Adipose tissue (tissue), 3 donors: ENCODE data around the gene IGFBPL1. TPM values are rescaled to one million over a fixed set of nuclear protein-coding genes. Genes with fewer than 3 reads are reported as not detected.
"Not testable (repeated sequence)": the region's sequence is repeated elsewhere in the genome, so short reads cannot be mapped to it uniquely, and the experiment has no call there.

Experiments used
- H3K27ac ChIP-seq: one replicate; pipeline ENCODE4 v1.5.1; 2013; ENCODE audit warnings: low read depth, low read length
- WGBS, 3 donors: extraction: QIAGEN DNeasy Blood & Tissue Kit; methylation state at CpG; one replicate each; pipeline ENCODE4 v1.1.7; 2013; 5-methylcytosine and 5-hydroxymethylcytosine counted together
- polyA plus RNA-seq, 3 donors: library from polyadenylated mRNA; stranded (reverse); fragments of 200-250 nt; gene quantifications; one replicate each; pipeline ENCODE4 v1.2.3, GENCODE V29; 2013
- donor health status: healthy with polysubstance abuse.
- donor health status: Bipolar disorder and iron deficiency.
- donor health status: healthy.

The IGFBPL1 gene
- polyA plus RNA-seq, 3 donors = 0.13 to 0.30 TPM; not detected in 1

DNA sequence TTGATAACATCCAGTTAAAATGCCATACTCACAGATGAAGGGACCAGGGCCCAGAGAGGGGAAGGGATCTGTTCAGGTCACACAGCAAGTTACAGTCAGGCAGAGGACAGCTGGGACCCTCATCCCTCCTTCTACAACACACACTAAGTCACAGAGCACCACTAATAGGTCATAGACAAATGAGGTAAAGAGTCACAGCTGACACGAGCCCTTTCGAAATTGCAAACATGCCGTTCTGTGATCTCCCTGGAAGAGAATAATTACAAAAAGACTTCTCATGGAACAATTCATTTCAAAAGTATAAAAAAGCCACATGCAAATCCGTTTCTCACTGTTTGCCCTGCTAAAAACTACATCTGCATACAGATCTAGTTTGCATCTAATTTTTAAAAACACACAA is 15.5 kb downstream of the IGFBPL1 start:
- 43 to 57% (median 47%) methylated on average over 4 of the region's 4 CpGs for WGBS, 3 donors
- H3K27ac ChIP-seq = no peak overlapping the region

GRCh38 chr9:38406476-38407186 is 17.6 kb downstream of the IGFBPL1 start:
- WGBS, 3 donors = 76 to 88% (median 81%) methylated on average over 9 of the region's 9 CpGs

DNA sequence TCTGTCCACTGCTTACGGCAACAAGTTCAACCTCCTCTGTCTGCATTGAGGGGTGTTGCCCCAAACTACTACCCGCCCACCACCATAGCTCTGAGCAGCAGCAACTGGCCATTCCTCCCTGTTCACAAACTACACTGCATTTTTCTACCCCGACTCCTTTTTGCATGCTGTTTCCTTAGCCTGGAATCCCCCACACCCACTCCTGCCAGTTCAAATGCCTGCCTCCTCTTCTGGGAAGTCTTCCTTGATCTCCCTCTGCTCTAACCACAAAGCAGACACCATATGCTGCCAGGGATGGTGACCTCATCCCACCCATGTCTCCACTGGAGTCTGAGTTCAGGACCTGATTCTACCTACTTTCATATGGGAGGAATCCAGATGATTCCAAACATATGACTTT is 18.5 kb downstream of the IGFBPL1 start:
- 56 to 64% (median 57%) methylated on average over 3 of the region's 3 CpGs for WGBS, 3 donors

More at GRCh38 chr9:38406476-38407186, 17.6 kb downstream of the IGFBPL1 start:
- H3K27ac ChIP-seq = no peak overlapping the region

DNA sequence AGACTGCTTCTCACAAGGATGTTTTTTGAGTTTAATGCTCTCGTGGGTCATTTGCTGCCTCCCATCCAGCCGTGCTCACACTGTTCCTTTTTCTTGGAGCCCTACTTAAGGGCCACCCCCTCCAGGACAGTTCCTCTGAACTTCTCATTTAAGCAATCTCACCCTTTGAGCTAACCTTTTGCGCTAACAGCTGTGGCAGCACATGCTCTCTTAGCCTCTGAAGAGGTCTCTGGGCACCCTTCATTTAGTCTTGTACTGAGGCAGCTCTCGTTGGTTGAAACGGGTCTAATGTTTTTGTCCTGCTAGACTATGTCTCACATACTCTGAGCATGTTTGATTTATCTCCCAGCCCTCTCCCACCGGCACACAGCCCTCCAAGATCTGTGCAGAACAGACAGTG is 19.9 kb downstream of the IGFBPL1 start:
- WGBS, 3 donors = 55 to 58% (median 57%) methylated on average over 6 of the region's 6 CpGs
- no peak overlapping the region for H3K27ac ChIP-seq

More for the DNA sequence above, 18.5 kb downstream of the IGFBPL1 start:
- H3K27ac ChIP-seq = no peak overlapping the region

DNA sequence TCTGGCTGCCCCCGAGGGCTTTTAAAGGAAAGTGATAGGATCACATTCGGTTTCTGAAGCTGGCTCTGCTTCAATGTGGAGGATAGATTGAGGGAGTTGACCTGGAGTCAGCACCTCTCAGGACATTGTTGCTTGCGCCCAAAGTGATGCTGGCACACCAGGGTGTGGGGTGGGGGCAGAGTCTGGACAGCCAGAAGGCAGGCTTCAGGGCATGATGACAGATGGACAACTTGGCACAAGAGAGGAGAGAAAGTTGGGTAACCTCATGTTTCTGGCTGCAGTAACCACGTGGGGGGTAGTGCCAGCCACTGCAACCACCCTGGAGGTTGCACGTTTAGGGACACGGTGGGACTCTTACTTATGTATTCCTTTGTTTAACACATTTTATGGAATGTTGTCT is 22.3 kb downstream of the IGFBPL1 start:
- 64 to 69% (median 66%) methylated on average over 6 of the region's 6 CpGs for WGBS, 3 donors
- H3K27ac ChIP-seq = no peak overlapping the region

- not testable (repeated sequence) for H3K27ac ChIP-seq
- WGBS, 3 donors = 31 to 88% (median 86%) methylated on average over 1 of the region's 1 CpG
Measured at GRCh38 chr9:38399191-38399590, 25.1 kb downstream of the IGFBPL1 start.

DNA sequence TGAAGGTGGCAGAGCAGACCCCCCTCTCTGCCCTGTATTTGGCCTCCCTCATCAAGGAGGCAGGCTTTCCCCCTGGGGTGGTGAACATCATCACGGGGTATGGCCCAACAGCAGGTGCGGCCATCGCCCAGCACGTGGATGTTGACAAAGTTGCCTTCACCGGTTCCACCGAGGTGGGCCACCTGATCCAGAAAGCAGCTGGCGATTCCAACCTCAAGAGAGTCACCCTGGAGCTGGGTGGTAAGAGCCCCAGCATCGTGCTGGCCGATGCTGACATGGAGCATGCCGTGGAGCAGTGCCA is 27.9 kb downstream of the IGFBPL1 start:
- no peak overlapping the region for H3K27ac ChIP-seq
- WGBS, 3 donors = 80 to 87% (median 85%) methylated on average over 10 of the region's 10 CpGs

DNA sequence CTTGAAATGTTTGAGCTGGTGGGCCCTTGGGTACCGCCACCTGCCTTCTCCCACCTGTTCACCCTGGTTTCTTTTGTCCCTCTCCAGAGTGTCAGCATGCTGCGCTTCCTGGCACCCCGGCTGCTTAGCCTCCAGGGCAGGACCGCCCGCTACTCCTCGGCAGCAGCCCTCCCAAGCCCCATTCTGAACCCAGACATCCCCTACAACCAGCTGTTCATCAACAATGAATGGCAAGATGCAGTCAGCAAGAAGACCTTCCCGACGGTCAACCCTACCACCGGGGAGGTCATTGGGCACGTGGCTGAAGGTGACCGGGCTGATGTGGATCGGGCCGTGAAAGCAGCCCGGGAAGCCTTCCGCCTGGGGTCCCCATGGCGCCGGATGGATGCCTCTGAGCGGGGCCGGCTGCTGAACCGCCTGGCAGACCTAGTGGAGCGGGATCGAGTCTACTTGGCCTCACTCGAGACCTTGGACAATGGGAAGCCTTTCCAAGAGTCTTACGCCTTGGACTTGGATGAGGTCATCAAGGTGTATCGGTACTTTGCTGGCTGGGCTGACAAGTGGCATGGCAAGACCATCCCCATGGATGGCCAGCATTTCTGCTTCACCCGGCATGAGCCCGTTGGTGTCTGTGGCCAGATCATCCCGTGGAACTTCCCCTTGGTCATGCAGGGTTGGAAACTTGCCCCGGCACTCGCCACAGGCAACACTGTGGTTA is 28.4 kb downstream of the IGFBPL1 start:
- H3K27ac ChIP-seq = no peak overlapping the region
- WGBS, 3 donors = 91 to 97% (median 92%) methylated on average over 28 to 30 of the region's 30 CpGs

GRCh38 chr9:38394416-38394815 is 29.8 kb downstream of the IGFBPL1 start:
- 84 to 91% (median 89%) methylated on average over 9 of the region's 9 CpGs for WGBS, 3 donors
- H3K27ac ChIP-seq = no peak overlapping the region

GRCh38 chr9:38393128-38393796 is 31.0 kb downstream of the IGFBPL1 start:
- no peak overlapping the region for H3K27ac ChIP-seq
- WGBS, 3 donors = 4% methylated on average over 9 of the region's 9 CpGs

DNA sequence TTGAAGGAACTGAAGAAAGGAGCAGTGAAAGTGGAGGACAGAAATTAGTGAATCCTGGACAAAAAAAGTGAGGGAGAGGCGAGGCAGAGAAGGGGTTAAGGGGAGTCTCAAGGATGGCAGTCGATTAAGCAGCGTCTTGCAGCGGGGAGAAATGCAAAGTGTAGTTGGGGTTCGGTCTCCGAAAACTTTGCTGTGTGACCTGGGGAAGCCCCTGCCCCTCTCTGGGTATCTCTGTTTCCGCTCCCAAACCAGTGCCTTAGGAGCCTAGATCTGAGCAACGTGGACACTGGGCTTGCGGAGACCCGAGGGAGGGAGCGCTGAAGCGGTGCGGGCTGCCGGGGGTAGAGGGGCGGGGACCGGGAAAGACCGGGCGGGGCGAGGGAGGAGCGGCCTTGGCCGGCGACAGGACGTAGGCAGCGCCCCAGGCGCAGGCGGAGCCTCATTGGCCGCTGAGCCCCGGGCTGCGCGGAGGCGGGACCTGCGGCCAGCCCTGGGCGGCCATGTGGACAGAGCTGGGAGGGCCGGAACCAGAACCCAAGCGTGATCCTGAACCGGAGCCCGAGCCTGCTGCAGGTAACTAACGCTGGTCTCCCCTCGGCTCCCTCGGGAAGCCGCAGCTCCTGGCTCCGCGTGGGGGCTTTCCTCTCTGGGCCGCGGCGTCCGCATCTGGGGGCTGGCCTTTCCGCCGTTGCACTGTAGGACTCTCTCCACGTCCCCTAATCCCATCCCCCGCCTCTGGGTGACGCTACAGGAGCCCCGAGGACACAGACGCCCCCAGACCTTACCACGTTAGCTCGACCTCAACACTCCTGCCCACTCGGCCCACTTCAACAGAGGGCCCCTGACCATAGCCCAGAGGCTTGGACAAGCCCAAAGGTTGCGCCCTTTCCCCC is 31.8 kb downstream of the IGFBPL1 start, which contains the start of gene ALDH1B1:
Gene ALDH1B1 (plus strand): TSS at position 468 of the 893 bp plus-strand sequence. CDS start 3,047 bp downstream, outside the sequence.
- WGBS, 3 donors = 1% methylated on average over 30 to 58 of the region's 58 CpGs
- H3K27ac ChIP-seq = no peak within 1 kb of the TSS

GRCh38 chr9:38391278-38392118 is 32.8 kb downstream of the IGFBPL1 start:
- no peak overlapping the region for H3K27ac ChIP-seq
- 87 to 90% (median 87%) methylated on average over 18 of the region's 18 CpGs for WGBS, 3 donors

GRCh38 chr9:38390851-38391250 is 33.4 kb downstream of the IGFBPL1 start:
- H3K27ac ChIP-seq = no peak overlapping the region
- WGBS, 3 donors = 35 to 62% (median 51%) methylated on average over 5 of the region's 5 CpGs

DNA sequence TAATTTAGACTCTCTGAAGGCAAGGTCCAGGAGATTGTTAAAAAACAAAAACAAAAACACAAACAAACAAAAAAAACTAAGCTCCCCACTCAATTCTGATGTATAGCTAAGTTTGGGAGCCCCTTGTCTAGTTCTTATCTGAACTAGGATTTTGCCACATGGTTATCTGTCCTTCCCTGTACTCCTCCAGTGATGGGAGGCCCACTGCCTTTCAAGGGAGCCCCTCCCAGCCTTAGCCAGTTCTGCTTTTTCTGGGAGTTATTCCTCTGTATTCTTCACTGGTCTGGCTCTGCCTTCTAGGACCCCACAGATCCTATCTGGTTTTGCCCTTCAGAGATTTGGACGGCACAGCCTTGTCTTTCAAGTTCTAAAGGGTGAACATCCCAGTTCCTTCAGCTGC is 33.8 kb downstream of the IGFBPL1 start:
- WGBS, 3 donors = 53 to 80% (median 59%) methylated on average over 1 of the region's 1 CpG
- H3K27ac ChIP-seq = no peak overlapping the region

DNA sequence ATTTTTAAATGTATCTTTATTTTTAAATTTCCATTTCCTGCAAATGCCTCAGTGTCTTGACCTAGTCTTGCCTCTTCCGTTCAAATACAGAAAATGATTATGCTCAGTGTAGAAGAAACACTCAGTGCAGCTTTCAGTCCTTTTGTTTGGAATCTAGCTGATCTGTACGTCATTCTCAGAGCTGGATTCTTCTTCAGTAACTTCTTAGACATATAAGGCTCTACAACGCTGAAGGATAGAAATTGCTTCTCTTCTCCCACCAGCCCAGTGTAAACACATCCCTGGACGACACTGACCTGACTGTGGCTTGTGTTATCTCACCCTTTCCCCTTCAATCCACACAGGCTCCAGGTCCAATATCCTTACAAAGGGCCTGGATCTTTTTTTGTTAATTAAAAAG is 34.9 kb downstream of the IGFBPL1 start:
- WGBS, 3 donors = 36 to 66% (median 50%) methylated on average over 4 of the region's 4 CpGs
- H3K27ac ChIP-seq = no peak overlapping the region

GRCh38 chr9:38388283-38389223 is 35.7 kb downstream of the IGFBPL1 start:
- WGBS, 3 donors = 61 to 63% (median 62%) methylated on average over 7 of the region's 7 CpGs
- no peak overlapping the region for H3K27ac ChIP-seq

- H3K27ac ChIP-seq = no peak overlapping the region
- 93 to 94% (median 94%) methylated on average over 4 of the region's 4 CpGs for WGBS, 3 donors
Measured at GRCh38 chr9:38387751-38388150, 36.5 kb downstream of the IGFBPL1 start.
